Myocyte (in vitro differentiated cells): ENCODE results near the gene ZNF212. TPM values are rescaled to one million over a fixed set of nuclear protein-coding genes. Genes with fewer than 3 reads are reported as not detected.
"Not testable (repeated sequence)": the region's sequence is repeated elsewhere in the genome, so short reads cannot be mapped to it uniquely, and the experiment has no call there.

Experiments
- DNase-seq: peaks from one replicate; pipeline ENCODE4 v3.0.0-alpha.2; 2012; ENCODE audit warnings: low read depth
- total RNA-seq: library from RNA; depleted of rRNA; stranded (reverse); fragments of >200 nt; gene quantifications from 2 replicates; pipeline ENCODE4 v1.2.3, GENCODE V29; 2014

Gene ZNF212
- total RNA-seq, 1 donor from 2014 or later: 5.9 TPM

DNA sequence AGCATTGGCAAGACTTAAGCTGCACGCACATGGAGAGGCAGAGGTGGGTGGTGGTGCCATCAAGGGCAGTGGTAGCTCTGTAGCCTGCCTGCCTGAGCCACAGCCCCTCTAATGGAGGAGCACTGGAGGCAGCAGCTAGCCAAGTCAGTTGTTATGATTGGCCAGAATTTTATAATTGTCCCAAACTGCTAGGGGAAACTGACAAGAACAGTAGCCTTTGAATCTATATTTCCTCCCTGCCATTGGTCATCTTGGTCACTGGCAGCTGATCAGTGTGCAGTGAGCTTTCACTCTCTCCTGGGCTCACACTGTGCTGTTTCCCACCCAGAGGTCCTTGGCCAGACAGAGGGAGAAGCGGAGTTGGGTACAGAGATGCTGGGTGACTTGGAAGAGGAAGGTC lies 12.9 kb downstream of the ZNF212 start:
- no peak for DNase-seq

DNA sequence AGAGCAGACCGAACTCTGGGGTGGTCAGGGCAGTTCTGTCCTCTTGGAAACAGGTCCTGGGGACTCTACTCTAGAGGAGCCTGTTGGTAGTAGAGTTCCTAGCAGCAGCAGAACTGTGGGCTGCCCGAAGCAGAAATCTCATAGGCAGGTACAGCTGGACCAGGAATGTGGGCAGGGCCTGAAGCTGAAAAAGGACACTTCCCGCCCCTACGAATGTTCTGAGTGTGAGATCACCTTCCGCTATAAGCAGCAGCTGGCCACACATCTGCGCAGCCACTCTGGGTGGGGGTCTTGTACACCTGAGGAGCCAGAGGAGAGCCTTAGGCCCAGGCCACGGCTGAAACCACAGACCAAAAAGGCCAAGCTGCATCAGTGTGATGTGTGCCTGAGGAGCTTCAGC lies 14.2 kb downstream of the ZNF212 start:
- no peak for DNase-seq

DNA sequence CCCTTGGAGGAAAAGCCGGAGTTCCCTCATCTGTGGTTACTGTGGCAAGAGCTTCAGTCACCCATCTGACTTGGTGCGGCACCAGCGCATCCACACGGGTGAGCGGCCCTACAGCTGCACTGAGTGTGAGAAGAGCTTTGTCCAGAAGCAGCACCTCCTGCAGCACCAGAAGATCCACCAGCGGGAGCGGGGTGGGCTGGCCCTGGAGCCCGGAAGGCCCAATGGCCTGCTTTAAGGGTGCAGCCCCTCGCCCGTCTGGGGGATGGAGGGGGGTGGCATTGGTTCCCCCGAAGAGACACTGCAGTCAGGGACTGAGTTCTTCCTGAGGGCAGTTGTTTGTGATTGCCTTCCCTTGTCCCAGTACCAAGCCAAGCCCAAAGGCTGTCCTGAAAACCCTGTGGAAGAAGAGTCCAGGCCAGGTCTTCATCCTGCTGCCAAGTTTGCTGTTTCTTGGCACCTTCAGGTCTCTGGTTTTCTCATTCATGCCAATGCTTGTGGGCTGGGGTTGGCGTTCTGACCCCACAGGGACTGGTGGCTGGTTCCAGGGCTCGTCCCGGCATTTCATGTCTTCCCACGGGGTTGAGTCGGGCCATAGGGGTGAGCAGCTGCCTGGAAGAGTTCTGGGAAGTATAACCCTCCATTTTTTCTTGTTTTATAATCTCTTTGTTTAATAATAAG lies 14.9 kb downstream of the ZNF212 start:
- DNase-seq: peak; percentile 78

DNA sequence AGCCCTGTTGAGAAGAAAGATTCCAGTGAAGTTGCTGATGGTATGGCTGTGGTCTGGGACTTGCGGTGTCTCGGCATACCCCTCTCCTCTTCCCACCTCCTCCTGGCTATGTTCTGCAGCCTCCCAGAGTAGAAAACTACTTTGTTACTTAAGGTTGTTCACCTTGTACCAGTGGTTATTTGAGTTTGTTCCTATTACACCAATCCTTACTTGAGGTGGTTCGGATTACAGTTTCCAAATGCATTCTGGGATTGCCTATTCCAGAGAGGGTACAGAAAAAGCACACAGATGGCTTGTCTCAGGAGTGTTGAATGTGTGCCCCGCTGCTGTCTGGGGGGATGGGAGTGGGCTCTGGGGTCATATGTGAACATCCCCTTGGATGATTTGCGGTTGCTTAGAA lies 15.7 kb downstream of the ZNF212 start:
- no peak for DNase-seq

DNA sequence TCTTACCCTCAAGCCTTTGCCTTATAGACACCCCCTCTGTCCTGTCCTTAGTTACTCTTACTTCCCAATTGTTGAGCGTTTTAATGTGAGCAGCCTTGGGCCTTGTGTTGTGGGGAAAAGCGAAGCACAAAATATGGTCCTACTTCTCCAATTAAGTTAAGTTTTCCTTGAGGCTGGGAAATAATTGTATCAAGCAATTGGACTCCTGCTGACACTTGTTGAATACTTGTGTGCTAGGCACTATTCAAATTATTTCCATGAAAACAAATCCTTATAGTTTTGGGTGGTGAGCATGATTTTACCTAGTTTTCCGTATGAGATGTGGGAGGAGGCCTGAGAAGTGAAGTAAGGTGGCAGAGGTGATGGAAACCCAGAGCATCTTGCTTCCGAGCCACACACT lies 17.1 kb downstream of the ZNF212 start:
- DNase-seq: no peak

DNA sequence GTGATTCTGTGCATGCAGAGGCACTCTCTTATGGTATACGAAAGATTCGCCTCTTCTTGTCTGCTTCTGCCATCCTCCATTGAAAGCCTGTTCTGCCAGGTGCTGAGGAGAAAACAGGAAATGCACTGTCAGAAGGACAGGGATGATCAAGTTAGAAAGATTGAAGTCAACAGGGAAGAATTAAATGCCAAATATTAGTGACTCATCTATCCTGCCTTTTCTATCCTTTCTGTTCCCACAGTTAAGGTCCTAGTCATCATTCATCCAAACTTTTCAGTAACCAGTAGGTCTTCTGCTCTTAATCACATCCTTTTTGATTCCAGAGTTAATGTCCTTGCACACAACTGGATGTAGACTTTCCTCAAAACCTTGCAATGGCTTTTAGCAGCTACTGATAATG lies 17.7 kb downstream of the ZNF212 start:
- DNase-seq: no peak

DNA sequence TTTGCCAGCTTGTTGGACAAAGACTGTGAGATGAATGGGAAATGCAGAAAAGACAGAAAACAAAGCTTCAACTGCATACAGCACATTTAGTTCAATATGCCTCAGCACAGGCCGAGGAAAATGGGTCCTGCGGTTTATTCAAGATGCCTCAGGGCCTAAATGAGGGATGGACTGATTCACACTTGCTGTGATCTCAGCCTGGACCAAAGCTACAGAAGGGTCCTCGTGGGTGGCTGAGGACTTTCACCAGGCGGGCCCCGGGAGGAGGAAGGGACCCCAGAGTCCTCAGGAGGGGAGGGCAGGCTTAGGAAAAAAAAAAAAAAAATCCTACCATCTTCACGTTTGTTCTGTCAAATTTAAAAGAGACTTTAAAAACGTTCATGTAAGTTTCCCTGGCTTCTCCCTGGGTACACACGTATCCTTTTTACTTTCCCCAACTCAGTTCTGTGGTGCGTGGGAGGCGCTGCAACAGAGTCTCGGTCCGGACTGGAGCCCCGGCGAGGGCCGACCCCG lies 21.9 kb downstream of the ZNF212 start:
- peak; percentile 70 for DNase-seq

DNA sequence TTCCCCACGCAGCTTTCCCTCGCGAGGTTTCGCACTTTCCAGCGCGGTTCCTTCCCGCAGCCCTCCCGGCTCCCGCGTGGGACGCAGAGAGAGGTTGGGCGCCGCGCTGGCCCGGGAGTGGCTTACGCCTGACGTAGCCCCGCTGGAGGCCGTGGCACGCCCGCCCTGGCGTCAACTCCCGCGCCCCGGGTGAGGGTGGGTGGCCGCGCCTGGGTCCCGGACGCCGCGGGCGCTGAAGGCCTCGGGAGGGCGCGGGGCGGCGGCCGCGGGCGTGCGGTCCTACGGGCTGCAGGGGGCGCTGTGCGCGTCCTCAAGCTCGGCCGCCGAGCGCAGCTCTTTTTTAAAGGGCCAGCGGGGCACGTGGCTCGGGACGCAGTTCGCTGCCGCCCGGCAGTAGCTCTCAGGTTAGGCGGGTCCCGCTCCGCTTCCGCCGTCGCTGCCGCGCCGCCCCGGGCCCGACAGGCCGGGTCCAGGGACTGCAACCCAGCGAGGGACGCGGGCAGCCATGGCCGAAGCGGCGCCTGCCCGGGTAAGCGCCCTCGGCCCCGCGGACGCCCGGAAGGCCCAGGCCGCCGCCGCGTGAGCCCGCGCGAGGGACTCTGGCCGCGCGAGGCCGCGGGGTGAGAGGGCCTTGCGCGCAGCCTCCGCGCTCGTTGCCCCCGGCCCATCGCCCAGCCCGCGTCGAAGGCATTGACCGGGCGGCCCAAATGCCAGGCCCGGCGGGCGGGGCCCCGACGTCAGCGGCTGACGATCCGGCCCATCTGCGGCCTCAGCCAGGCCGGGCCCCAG lies 22.6 kb downstream of the ZNF212 start, which contains the start of gene ZNF783:
TSS of gene ZNF783 (plus strand) at position 368 of the 789 bp plus-strand sequence. CDS start at position 506, 138 bp downstream.
- peak; percentile 93 for DNase-seq

DNA sequence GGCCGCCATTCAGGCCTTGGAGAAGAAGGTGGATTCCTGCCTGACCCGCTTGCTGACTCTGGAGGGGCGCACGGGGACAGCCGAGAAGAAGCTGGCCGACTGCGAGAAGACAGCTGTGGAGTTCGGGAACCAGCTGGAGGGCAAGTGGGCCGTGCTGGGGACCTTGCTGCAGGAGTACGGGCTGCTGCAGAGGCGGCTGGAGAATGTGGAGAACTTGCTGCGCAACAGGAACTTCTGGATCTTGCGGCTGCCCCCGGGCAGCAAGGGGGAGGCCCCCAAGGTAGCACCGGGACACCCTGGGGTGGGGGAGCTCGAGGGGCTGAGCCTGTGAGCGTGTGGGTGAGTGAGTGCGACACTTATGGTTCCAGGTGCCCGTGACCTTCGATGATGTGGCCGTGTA lies 27.0 kb downstream of the ZNF212 start:
- no peak for DNase-seq

DNA sequence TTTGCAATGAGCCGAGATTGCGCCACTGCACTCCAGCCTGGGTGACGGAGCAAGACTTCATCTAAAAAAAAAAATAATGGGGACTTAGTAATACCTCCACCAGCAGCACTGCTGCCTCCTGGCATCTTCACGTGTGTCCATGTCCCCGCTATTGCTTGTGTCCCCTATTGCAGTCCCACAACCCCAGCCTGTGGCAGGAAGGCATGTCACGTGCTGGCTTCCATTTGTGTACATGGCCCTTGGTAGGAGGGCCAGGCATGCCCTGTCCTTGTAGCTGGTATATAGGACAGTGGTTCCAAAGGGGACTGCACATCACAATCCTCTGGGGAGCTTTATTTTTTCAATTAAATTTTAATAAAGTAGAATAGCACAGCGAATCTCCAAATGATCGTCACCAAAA lies 28.3 kb downstream of the ZNF212 start:
- no peak for DNase-seq

DNA sequence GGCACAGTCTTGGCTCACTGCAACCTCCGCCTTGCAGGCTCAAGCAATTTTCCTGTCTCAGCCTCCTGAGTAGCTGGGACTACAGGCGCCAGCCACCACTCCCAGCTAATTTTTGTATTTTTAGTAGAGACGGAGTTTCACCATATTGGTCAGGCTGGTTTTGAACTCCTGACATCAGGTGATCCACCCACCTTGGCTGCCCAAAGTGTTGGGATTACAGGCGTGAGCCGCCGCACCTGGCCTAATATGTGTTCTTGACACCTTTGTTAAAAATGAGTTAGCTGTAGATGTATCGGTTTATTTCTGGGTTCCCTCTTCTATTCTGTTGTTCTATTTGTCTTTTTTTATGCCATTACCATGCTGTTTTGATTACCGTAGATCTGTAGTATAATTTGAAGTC lies 35.0 kb downstream of the ZNF212 start:
- DNase-seq: not testable (repeated sequence)

DNA sequence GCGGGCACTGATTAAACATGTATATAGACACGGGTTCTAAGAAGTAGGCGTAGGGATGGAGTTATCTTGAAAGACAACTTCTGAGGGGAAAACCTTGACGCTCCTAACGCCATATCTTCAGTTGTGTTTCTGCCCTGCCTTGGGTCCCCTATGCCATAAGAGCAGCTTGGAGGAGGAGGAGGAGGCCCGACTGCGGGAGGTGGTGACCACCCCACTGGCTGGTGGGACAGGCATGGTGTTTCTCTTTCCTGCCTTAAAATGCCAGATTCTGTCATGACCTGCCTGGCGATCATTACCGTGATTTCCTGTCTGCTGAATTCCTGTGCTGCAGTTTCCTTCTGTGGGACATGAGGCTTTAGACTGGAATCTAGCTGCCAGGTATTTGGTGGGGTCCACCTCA lies 38.4 kb downstream of the ZNF212 start:
- no peak for DNase-seq

DNA sequence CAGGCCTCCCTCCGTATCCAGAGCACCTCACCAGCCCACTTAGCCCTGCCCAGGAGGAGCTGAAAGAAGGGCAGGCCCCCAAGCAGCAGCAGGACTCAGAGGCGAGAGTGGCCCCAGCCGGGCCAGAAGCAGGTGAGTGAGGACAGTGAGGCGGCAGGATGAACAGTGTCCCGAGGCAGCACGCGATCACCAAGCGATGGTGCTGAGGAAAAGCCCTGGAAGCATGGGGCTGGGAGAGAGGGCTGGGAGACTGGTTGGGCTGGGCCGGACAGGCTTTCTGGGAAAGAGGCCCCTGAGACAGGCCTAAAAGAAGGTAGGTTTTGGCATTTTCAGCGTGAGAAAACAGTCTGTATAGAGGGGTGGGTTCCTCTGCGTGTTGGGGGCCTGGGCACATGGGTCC lies 38.9 kb downstream of the ZNF212 start:
- no peak for DNase-seq

DNA sequence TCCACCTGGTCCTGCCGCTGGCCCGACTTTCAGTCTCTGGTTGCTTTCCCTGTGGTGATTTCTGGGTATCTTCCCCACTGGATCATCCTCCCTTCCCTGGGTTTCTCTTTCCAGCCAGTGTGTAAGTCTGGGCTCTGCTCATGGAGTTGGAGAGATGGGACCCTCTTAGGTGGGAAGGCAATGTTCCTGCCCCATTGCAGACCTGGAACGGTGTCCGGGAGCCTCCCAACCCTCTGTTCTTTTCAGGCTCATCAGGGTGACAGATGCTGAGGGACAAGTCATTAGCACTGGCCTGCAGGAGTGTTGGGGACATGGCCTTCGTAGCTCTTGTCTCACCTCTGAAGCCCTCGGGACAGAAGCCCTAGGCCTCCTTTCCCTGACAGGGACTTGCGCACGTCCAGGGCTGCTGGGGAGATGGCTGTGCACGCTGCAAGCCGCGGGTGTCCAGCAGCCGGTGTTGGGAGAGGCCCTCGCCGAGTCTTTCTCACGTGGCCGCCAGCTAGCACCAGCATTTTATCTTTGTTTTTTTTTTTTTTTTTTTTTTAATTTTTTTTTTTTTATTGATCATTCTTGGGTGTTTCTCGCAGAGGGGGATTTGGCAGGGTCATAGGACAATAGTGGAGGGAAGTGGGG lies 39.8 kb downstream of the ZNF212 start:
- DNase-seq: no peak

DNA sequence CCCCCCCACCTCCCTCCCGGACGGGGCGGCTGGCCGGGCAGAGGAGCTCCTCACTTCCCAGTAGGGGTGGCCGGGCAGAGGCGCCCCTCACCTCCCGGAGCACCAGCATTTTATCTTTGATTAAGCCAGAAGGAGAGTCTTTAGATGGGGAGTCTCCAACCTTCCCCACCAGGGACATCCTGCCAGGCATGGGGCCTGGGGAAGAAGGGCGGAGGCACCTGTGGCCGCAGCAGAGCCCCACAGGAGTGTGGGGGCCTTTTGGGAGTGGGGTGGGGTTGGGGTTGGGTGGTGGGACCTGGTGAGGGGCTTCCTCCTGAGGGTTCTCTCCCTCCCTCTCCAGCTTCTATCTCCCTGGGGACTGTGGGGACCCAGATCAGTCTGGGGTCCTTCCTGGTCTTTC lies 40.7 kb downstream of the ZNF212 start:
- DNase-seq: no peak

DNA sequence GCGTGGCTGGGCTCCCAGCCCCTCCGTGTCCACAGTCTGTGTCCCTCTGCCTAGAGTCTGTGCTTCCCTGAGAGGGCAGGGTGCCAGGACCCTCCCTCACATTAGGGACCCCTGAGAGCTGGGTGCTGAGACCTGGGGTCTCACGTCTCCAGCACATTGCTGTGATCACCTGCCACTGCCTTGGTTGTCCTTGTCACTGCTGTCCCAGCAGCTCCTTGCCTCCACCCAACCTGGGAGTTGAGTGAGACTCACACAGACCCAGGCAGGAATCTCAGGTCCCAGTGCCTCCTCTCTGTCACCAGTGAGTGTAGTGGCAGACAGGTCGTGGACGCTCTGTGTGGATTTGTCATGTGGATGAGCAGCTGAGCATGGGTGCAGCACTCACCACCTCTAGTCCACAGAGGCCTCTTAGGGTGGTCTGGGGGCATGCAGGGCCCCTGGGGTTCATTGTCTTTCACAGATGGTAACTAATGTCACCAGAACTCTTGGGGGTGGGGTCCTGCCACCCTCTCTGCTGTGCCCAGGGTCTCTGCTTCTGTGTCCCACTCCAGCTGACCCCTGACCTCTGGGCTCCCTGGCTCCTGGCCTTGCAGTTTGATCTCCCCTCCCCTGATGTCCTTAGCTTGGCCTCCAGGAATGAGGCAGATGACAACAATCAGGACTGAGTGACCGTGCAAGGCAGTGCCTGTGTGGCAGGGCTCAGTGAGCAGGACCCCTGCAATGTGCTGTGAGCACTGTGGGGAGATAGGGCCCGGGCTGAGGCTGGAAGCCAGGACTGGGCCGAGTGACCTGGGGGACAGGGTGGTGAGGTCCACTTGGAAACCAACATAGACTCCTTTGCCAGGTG lies 41.4 kb downstream of the ZNF212 start:
- no peak for DNase-seq

DNA sequence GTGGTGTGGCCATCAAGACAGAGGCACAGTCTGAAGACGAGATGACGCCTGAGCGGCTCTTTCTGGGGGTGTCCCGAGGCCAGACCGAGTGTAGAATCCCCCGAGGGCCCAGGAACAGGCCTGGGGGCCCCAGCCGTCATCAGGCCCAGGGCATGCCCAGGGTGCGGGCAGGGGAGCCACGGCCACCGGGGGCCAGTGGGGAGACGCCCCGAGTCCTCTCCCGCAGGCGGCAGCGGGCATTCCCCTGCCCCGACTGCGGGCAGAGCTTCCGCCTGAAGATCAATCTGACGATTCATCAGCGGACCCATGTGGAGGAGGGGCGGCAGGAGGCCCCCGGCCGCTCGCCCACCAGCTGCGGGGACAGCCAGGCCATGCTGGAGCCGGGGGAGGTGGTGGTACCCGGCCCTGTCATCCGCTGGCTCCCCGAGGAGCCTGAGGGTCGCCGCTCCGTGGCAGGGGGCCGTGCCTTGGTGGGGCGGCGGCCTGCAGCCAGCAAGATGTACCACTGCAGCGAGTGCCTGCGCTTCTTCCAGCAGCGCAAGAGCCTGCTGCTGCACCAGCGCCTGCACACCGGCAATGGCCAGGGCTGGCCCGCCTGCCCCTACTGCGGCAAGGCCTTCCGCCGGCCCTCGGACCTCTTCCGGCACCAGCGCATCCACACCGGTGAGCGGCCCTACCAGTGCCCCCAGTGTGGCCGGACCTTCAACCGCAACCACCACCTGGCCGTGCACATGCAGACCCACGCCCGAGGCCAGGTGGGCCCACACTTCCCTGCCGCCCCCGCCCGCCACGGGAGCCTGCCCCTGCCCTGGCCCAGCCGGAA lies 42.3 kb downstream of the ZNF212 start:
- DNase-seq: no peak

DNA sequence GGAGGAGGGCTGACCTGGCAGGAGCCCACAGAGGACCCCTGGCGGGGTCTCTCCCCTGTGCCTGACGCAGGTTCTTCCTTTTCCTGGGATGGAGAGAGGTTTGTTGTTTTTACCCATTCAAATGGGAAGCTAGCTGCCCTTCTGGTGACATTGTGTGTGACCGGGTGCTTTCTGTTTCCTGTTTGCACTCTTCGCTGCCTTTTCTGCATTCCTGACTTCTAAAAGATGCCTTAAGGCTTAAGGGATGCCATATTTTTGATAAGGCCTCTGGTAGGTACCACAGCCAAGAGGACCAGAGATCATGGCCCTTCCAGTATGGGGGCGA lies 42.8 kb downstream of the ZNF212 start:
- DNase-seq: no peak

DNA sequence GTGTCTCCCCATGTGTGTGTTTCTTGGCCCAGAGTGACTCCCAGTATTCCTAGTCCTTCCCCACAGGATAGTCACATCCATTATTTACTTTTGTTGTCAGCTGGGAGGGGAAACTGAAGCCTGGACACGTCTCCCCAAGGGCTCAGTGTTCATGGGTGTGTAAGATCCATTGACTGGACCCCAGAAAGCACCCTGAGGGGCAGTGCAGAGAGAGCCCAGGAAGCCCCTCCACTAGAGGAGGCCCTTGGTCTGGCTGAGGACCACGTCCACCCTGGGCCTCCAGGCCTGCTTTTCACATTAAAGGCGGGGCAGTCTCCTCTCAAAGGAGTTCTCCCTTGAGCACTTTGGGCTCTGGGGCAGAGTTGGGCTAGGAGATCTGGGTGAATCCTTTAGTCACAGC lies 43.9 kb downstream of the ZNF212 start:
- no peak for DNase-seq

DNA sequence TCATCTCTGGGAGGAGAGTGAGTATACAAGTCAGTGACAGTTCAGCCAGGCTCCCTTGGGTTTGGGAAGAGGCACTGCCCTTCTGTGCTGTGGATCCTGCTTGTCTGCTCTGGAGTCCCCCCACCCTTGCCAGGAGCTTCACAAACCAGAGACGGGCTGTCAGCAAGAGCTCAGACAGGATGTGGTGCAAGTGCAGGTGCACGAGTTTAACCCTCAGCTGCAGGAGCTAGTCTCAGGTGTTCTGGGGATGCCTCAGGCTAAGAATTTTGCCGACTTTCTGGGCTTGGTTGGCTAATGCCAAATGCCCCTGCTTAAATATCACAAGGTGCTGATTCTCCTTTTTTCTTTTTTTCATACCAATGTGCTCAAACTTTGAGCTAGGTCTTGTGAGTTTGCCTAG lies 44.9 kb downstream of the ZNF212 start:
- DNase-seq: no peak
